Fibroblast of skin of right biceps (primary cell): Measurements from ENCODE around the gene BPIFB2.
"Not testable (repeated sequence)": the region's sequence is repeated elsewhere in the genome, so short reads cannot be mapped to it uniquely, and the experiment has no call there.

Experiments used
- DNase-seq: peaks from one replicate; pipeline ENCODE4 v3.0.0-alpha.2; 2013

BPIFB2 gene, protein sequence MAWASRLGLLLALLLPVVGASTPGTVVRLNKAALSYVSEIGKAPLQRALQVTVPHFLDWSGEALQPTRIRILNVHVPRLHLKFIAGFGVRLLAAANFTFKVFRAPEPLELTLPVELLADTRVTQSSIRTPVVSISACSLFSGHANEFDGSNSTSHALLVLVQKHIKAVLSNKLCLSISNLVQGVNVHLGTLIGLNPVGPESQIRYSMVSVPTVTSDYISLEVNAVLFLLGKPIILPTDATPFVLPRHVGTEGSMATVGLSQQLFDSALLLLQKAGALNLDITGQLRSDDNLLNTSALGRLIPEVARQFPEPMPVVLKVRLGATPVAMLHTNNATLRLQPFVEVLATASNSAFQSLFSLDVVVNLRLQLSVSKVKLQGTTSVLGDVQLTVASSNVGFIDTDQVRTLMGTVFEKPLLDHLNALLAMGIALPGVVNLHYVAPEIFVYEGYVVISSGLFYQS

DNA sequence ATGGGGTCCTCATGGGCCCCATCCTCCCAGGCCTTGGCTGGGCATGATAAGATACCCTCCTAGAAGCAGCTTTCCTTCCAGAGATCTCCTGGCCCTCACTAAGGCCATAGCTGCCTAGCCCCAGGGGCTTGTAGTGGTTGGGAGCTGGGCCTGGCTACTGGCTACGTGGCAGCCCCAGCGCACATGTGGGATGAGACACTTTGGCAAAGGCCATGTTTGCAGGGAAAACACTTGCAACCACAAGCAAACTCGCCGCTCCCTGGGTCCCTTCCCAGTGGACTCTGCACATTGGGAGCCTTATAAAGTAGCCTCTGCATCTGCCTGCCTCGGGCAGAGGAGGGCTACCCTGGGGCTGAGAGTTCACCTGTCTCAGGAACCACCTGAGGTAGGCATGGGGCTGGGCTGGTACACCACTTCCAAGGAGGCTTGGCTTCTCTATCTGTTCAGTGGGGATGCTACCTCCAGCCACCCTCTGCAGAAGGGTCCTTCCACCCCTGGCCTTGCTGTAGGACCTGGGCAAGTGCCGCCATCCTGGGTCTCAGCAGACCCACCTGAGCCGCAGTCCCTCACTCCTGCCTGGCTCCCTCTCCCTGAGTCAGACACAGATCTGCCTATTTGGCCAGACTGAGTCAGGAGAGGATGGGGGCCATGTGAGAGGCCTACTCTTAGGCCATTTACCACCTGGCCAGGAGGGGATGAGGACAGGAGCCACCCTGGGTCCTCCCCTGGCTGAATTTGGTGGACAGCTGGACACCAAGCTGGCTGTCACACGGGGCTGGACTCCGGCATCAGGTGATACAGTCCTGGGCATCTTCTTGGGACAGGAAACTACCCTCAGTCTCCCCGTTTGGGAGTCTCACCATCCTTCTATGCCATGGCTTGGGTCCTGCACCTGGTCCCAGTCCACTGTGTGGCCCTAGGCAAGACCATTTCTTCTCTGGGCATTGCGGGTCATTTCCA is at the start of gene BPIFB2:
Gene BPIFB2, plus strand, starts transcription at position 329 of the 960 bp plus-strand sequence. CDS start 871 bp downstream, outside the sequence.
- DNase-seq, result no peak

- DNase-seq, result no peak
Observed at GRCh38 chr20:32958574-32958973, 48.9 kb upstream of the BPIFB2 start.

- DNase-seq, result no peak
Observed at GRCh38 chr20:32959351-32960221, 47.9 kb upstream of the BPIFB2 start.

- no peak for DNase-seq
Observed at GRCh38 chr20:32960222-32960518, 47.3 kb upstream of the BPIFB2 start.

DNA sequence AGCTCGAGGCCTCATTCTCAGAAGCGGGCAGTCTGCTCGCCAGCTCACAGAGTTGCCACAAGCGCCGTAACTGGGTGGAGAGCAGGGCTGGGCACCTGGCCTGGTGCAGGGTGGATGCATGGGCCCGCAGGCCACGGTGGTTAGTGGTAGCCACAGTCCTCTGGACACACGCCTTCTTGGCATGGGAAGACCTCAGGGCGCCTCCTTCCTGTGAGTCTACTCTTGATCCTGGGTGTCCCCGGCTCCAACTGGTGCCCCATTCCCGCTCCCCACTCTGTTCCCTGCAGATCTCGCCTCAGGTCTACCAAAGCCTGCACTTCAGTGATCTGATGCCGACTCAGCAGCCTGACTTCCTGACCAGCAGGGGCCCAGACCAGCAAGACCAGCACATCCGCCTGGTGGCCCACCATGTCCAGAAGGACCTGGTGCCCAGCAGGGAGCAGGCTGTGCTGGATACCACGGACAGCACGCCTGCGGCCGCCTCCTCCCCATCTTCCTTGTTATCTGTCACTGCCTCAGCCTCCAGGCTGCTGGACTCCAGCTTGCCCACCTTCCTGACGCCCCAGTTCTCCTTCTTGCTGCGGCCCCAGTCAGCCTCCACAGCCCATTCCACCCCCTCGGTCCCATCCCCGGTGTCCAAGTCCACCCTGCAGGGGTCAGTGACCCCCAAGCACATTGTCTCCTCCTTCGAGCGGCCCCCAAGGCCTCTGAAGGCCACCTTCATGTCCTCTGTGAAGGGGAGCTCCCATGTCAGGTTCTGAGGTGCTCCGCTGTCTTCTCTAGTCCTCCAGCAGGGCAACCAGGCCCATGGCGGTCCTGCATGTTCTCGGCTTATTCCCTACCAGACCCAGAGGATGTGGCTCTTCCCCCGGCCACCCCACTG is 46.4 kb upstream of the BPIFB2 start:
- DNase-seq, result no peak

GRCh38 chr20:32962053-32962452 is 45.5 kb upstream of the BPIFB2 start:
- DNase-seq, result no peak

- not testable (repeated sequence) for DNase-seq
Observed at GRCh38 chr20:32962646-32963045, 44.9 kb upstream of the BPIFB2 start.

DNA sequence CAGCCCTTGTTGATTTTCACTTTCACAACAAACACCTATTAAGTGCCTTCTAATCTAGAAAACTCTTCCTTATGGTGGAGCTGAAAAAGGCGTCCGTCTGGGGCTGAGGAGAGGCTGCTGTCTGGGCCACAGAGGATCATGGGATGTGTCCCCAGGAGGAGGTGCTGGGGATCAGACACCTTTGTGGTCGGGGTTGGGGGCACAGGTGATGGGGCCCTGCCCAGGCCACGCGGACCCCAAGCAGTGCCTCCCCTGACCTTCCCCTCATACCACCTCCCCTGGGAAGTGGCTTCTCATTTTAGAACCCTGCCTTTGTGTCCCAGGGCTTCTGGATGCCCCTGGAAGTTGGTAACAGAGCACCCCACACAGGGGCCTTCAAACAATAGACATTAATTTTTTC is 44.3 kb upstream of the BPIFB2 start:
- DNase-seq, result no peak

- no peak for DNase-seq
Observed at GRCh38 chr20:32964575-32964974, 42.9 kb upstream of the BPIFB2 start.

GRCh38 chr20:32965115-32965514 is 42.4 kb upstream of the BPIFB2 start:
- DNase-seq, result no peak

DNA sequence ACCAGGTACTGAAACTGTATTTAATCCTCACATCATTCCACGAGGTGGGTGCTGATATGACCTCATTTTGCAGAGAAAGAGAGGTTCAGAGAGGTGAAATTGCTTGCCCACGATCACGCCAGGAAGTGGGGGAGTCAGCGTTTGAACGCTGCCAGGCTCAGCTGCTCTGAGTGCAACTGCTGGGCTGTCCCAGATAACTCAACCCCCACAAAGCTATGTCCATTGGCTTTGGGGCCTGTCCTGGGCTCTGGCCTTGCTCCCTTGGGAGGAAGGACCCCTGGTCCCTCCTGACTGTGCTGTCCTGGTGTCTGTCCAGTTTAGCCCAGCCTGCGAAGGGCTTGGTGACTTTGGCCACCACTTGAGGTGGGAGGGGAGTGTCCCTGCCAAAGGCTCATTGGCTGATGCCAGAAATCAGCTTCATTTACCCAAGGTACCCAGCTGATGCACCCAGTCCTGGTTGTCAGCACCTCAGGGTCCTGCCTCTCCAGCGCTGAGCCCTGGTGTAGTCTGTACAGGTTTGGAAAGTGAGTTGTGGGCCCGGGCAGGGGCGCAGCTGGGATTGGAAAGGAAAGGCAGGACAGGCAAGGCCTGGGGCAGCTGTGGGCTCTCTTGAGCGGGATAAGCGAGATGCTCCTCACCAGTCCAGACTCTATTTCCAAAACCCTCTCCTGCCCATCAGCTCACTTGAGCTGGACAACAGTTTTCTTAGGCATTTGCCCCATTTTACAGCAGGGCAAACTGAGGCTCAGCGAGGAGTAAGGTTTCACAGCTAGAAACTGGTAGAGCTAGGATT is 41.7 kb upstream of the BPIFB2 start:
- no peak for DNase-seq

GRCh38 chr20:32966382-32966781 is 41.1 kb upstream of the BPIFB2 start:
- DNase-seq, result no peak

GRCh38 chr20:32966881-32967781 is 40.4 kb upstream of the BPIFB2 start:
- DNase-seq, result no peak

DNA sequence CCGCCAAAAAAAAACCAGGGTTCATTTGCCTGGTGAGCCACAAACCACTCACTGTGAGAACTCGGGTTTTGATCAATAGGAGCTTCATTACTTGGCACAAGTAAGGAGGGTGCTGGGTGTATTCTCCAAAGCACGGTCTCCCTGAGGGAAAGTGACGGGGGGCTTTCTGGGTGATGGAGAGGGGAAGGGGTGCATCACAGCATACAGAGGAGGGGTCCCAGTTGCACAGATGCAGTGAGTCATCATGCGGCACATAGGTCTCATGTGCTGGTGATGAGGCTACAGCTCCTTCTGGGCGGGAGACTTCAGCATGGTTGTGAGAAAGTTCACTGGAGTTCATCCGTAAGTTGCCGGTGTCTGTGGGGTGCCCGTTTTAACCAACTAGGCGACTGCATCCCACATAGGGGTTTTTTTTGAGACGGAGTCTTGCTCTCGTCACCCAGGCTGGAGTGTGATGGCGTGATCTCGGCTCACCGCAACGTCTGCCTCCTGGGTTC is 39.5 kb upstream of the BPIFB2 start:
- DNase-seq, result no peak

DNA sequence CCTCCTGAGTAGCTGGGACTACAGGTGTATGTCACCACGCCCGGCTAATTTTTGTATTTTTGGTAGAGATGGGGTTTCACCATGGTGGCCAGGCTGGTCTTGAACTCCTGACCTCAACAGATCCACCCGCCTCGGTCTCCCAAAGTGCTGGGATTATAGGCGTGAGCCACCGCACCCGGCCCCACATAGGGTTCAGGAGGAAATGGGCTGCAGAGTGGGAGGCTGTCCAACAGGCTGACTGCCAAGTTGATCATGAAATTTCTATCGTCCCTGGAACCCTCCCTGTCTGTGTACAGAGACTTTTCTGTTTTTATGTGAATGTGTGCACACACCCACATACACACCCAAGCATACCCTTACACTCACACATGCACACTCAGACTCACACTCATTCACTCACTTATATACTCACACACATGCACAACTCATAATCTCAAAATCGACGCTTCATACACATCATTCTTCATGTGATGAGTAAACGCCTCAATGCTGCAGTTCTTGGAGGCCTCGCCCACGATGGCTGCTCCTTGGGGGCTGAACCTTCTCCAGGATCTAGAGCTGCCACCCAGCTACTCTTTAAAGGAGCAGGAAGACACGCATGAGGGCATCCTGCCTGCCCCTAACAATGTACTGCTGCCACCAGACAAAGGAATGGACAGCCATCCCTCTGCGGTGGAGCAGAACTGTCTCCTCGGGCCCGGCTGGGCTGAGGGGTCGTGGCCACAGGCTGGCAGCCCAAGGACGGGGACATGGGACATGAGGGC is 38.8 kb upstream of the BPIFB2 start:
- DNase-seq, result no peak

DNA sequence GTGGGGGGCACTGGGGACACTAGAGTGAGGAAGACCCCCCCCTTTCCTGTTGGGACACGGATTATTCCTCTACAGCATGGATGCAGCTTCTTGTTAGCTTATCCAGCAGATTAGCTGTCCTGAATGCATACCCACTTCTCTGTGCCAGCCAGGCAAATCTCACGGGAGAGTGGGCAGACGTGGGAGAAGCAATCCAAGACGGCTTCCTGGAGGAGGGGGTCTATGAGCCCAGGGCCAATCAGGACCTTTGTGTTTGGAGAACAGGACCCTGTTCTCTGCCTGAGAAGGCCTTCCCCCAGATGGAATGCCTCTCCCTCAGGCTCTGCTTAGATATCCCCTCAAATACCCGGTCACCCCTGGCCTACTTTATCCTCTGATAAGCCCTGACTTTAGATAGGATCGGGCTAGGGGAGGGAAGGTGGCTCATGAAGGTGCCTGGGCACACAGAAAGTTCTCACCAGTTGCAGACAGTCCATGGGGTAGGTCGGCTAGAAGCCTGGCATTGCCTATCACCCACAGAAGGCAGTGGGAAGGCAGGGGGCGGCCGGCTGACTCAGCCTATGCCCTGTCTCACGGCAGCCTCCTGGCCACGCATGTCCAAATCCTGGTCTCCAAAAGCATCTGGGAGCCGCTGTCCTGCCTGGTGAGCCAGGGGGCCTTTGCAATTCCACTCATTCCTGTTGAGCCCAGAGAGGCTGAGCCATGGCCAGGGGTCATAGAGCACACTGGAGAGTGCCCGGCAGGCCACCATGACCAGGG is 38.0 kb upstream of the BPIFB2 start:
- DNase-seq, result no peak

- no peak for DNase-seq
Observed at GRCh38 chr20:32970115-32970972, 37.2 kb upstream of the BPIFB2 start.
